Measurements from ENCODE around the gene CYP26A1.

- TF ChIP-seq YY1 (IDR thresholded peaks at IDR 0.05; ENCODE audit: insufficient read depth, insufficient read length) (no peak), ZNF274 (IDR thresholded peaks at IDR 0.05; ENCODE audit: low read depth, low read length) (no peak)
Measured at GRCh38 chr10:93034426-93034825, 39.3 kb upstream of the CYP26A1 start.
